H1 (cell line): ENCODE results near the gene PRKCA. TPM values are rescaled to one million over a fixed set of nuclear protein-coding genes. Genes with fewer than 3 reads are reported as not detected.

Experiments used
- CTCF ChIA-PET: fragments of 300-600 bp; sonication (Branson Sonifier 250); formaldehyde crosslinking; loops from one replicate; lab custom pipeline; 2021; ENCODE audit not compliant: partially characterized antibody; lab: Charles Lee
- POLR2A ChIA-PET: fragments of 300-600 bp; sonication (Branson Sonifier 250); formaldehyde crosslinking; loops from one replicate; lab custom pipeline; 2021; ENCODE audit warnings: inconsistent platforms; ENCODE audit not compliant: partially characterized antibody; lab: Charles Lee
- DNase-seq, 2 experiments: peaks; one replicate each; pipeline versions ENCODE4 v3.0.0 to v3.0.0-alpha.2; 2010 to 2022; ENCODE audit warnings: low spot score in 2 of 2, low read depth in 1 of 2, mixed read lengths in 1 of 2
- FAIRE-seq: peaks from 2 replicates; lab custom pipeline; 2011; peaks lifted over from hg19 to GRCh38; lab: Jason Lieb, UNC
- H2AFZ ChIP-seq: 2 replicates; pipeline ENCODE4 v1.8.1; 2012; ENCODE audit warnings: low read length, inconsistent platforms
- H2AK5ac ChIP-seq: 2 replicates; pipeline ENCODE4 v1.6.1; 2013; ENCODE audit warnings: low read depth, low read length
- H2BK120ac ChIP-seq: replicated peaks from 2 replicates; pipeline ENCODE3; 2013; ENCODE audit warnings: low read depth, low read length, inconsistent platforms
- H2BK12ac ChIP-seq: 2 replicates; pipeline ENCODE4 v1.6.1; 2013; ENCODE audit warnings: low read depth, low read length
- H2BK15ac ChIP-seq: 2 replicates; pipeline ENCODE4 v1.6.1; 2013; ENCODE audit warnings: low read length
- H2BK20ac ChIP-seq: 2 replicates; pipeline ENCODE4 v1.6.1; 2013; ENCODE audit warnings: low read length
- H2BK5ac ChIP-seq: 2 replicates; pipeline ENCODE4 v1.6.1; 2013; ENCODE audit warnings: low read depth, low read length
- H3K14ac ChIP-seq: 2 replicates; pipeline ENCODE4 v1.6.1; 2013; ENCODE audit warnings: inconsistent platforms; ENCODE audit not compliant: insufficient read length
- H3K18ac ChIP-seq: 2 replicates; pipeline ENCODE4 v1.6.1; 2013; ENCODE audit warnings: low read length; ENCODE audit errors: extremely low read depth
- H3K23ac ChIP-seq: 2 replicates; pipeline ENCODE4 v1.6.1; 2013; ENCODE audit warnings: inconsistent platforms; ENCODE audit not compliant: insufficient read length
- H3K23me2 ChIP-seq: 2 replicates; pipeline ENCODE4 v1.6.1; 2013; ENCODE audit warnings: low read depth, low read length
- H3K27ac ChIP-seq: 2 replicates; pipeline ENCODE4 v1.6.1; 2011; ENCODE audit warnings: low read depth, low read length, inconsistent platforms
- H3K27me3 ChIP-seq, 4 experiments: replicated peaks in 1 of 4; 1 replicate in 1 of 4; 2 replicates in 3 of 4; pipeline versions ENCODE4 v1.6.1 to v1.8.1; 2011 to 2013; ENCODE audit warnings: low read length in 3 of 4, mild to moderate bottlenecking in 3 of 4, inconsistent platforms in 2 of 4, mixed read lengths in 2 of 4, moderate library complexity in 1 of 4; ENCODE audit not compliant: control insufficient read depth in 3 of 4, insufficient read depth in 3 of 4; ENCODE audit errors: extremely low read depth in 1 of 4
- H3K36me3 ChIP-seq, 4 experiments: 2 replicates each; pipeline versions ENCODE4 v1.6.1 to v1.8.1; 2011 to 2013; ENCODE audit warnings: mild to moderate bottlenecking in 4 of 4, low read length in 3 of 4, moderate library complexity in 2 of 4, control low read depth in 1 of 4, inconsistent platforms in 1 of 4; ENCODE audit not compliant: insufficient read depth in 4 of 4, control insufficient read depth in 2 of 4
- H3K4ac ChIP-seq: replicated peaks from 2 replicates; pipeline ENCODE3; 2013; ENCODE audit warnings: low read length, low read depth, mixed read lengths, inconsistent platforms; ENCODE audit not compliant: insufficient read length
- H3K4me1 ChIP-seq, 4 experiments: replicated peaks in 1 of 4; 1 replicate in 1 of 4; 2 replicates in 3 of 4; pipeline versions ENCODE4 v1.6.1 to v1.8.1; 2011 to 2013; ENCODE audit warnings: low read length in 3 of 4, inconsistent platforms in 2 of 4, mixed read lengths in 1 of 4; ENCODE audit not compliant: insufficient read depth in 4 of 4, control insufficient read depth in 3 of 4
- H3K4me2 ChIP-seq, 2 experiments: 2 replicates each; pipeline versions ENCODE4 v1.6.1 to v1.8.1; 2011 to 2013; ENCODE audit warnings: low read depth in 2 of 2, low read length in 2 of 2, control low read depth in 1 of 2, inconsistent platforms in 1 of 2, mild to moderate bottlenecking in 1 of 2; ENCODE audit not compliant: insufficient read depth in 1 of 2
- H3K4me3 ChIP-seq, 4 experiments: fragments of 200-600, 300-600 bp in 1 of 4; sonication (generic), shearing (Covaris generic), sonication (Bioruptor Twin) in 1 of 4; 2 replicates each; pipeline versions ENCODE4 v1.5.1 to v1.8.1; 2011 to 2016; ENCODE audit warnings: low read length in 4 of 4, low read depth in 3 of 4, control low read depth in 2 of 4, inconsistent platforms in 2 of 4, mild to moderate bottlenecking in 2 of 4, mixed read lengths in 1 of 4, moderate library complexity in 1 of 4; ENCODE audit not compliant: insufficient read depth in 2 of 4; ENCODE audit errors: extremely low read depth in 1 of 4
- H3K56ac ChIP-seq: replicated peaks from 2 replicates; pipeline ENCODE3; 2013; ENCODE audit warnings: low read depth, mild to moderate bottlenecking, mixed read lengths, low read length, inconsistent platforms; ENCODE audit not compliant: insufficient read length
- H3K79me1 ChIP-seq: 2 replicates; pipeline ENCODE4 v1.6.1; 2013; ENCODE audit warnings: low read depth, low read length, control low read depth
- H3K79me2 ChIP-seq, 2 experiments: 2 replicates each; pipeline versions ENCODE4 v1.6.1 to v1.8.1; 2012 to 2013; ENCODE audit warnings: low read length in 2 of 2, mild to moderate bottlenecking in 2 of 2, inconsistent platforms in 1 of 2; ENCODE audit not compliant: insufficient read depth in 2 of 2, control insufficient read depth in 1 of 2
- H3K9ac ChIP-seq, 4 experiments: replicated peaks in 1 of 4; 1 replicate in 1 of 4; 2 replicates in 3 of 4; pipeline versions ENCODE4 v1.6.1 to v1.8.1; 2011 to 2013; ENCODE audit warnings: low read depth in 3 of 4, low read length in 3 of 4, control low read depth in 2 of 4, mild to moderate bottlenecking in 2 of 4, moderate library complexity in 2 of 4, inconsistent platforms in 1 of 4; ENCODE audit errors: extremely low read depth in 1 of 4
- H3K9me3 ChIP-seq, 2 experiments: 2 replicates each; pipeline versions ENCODE4 v1.6.1 to v1.8.1; 2012 to 2013; ENCODE audit warnings: mild to moderate bottlenecking in 2 of 2, moderate library complexity in 2 of 2, control low read depth in 1 of 2, inconsistent platforms in 1 of 2, low read depth in 1 of 2, low read length in 1 of 2, mixed read lengths in 1 of 2; ENCODE audit not compliant: insufficient read depth in 2 of 2
- H4K20me1 ChIP-seq, 2 experiments: replicated peaks in 1 of 2; 2 replicates each; pipeline versions ENCODE3 to v1.8.1; 2011 to 2013; ENCODE audit warnings: inconsistent platforms in 2 of 2, low read length in 2 of 2, mild to moderate bottlenecking in 1 of 2; ENCODE audit not compliant: insufficient read depth in 2 of 2, control insufficient read depth in 1 of 2
- H4K5ac ChIP-seq: 2 replicates; pipeline ENCODE4 v1.6.1; 2013; ENCODE audit warnings: low read length, low read depth, mixed read lengths, inconsistent platforms; ENCODE audit not compliant: insufficient read length
- H4K8ac ChIP-seq: 2 replicates; pipeline ENCODE4 v1.8.0; 2013; ENCODE audit warnings: mild to moderate bottlenecking, moderate library complexity, low read length, inconsistent platforms; ENCODE audit not compliant: insufficient read depth; ENCODE audit errors: extremely low read depth
- H4K91ac ChIP-seq: replicated peaks from 2 replicates; pipeline ENCODE3; 2013; ENCODE audit warnings: low read length, mixed read lengths, inconsistent platforms; ENCODE audit not compliant: insufficient read length
- CBX8 ChIP-seq: fragments of 300-800, 300-1000 bp; sonication (generic); IDR thresholded peaks from 2 replicates; pipeline ENCODE4 v1.7.1; 2016; ENCODE audit warnings: low read depth, low read length, borderline replicate concordance
- CREB1 ChIP-seq: IDR thresholded peaks from 2 replicates; pipeline ENCODE4 v1.6.1; 2012; ENCODE audit warnings: inconsistent platforms
- JUN ChIP-seq: IDR thresholded peaks from 2 replicates; pipeline ENCODE4 v1.6.1; 2011; ENCODE audit warnings: low read depth, mild to moderate bottlenecking, improper control_type of control experiment, low read length
- KDM1A ChIP-seq: fragments of 200-600, 300-600 bp; sonication (generic); IDR thresholded peaks from 2 replicates; pipeline ENCODE4 v1.7.1; 2016; ENCODE audit warnings: mild to moderate bottlenecking, low read length, borderline replicate concordance
- KDM5A ChIP-seq: fragments of 200-600 bp; IDR thresholded peaks from 2 replicates; pipeline ENCODE4 v1.7.1; 2012; ENCODE audit warnings: mild to moderate bottlenecking, low read length, inconsistent platforms, mixed read lengths
- RXRA ChIP-seq: IDR thresholded peaks from 2 replicates; pipeline ENCODE4 v1.6.1; 2011; ENCODE audit warnings: low read depth, mild to moderate bottlenecking, low read length, moderate library complexity; ENCODE audit not compliant: insufficient read depth
- SIRT6 ChIP-seq: IDR thresholded peaks from one replicate; pipeline ENCODE4 v1.7.1; 2012; ENCODE audit warnings: low read length, inconsistent platforms
- SUZ12 ChIP-seq: fragments of 200-600 bp; sonication (generic); IDR thresholded peaks from 2 replicates; pipeline ENCODE4 v1.6.1; 2012; ENCODE audit warnings: mild to moderate bottlenecking, inconsistent platforms, low read length, moderate library complexity, mixed read lengths
- TAF7 ChIP-seq: optimal IDR thresholded peaks from 2 replicates; pipeline ENCODE3; 2011; ENCODE audit warnings: low read depth, mild to moderate bottlenecking, inconsistent platforms, low read length, moderate library complexity, borderline replicate concordance
- TEAD4 ChIP-seq: IDR thresholded peaks from 2 replicates; pipeline ENCODE4 v1.6.1; 2012; ENCODE audit warnings: low read depth, low read length, inconsistent platforms, mixed read lengths
- WGBS, 2 experiments: shearing (Covaris generic) in 1 of 2; methylation state at CpG; one replicate each; pipeline versions ENCODE4 v1.1.6 to v1.1.7; 2013 to 2015; ENCODE audit warnings: low lambda C conversion rate in 2 of 2, mixed read lengths in 2 of 2, inconsistent platforms in 1 of 2, low coverage in 1 of 2, missing lambda C conversion rate in 1 of 2; ENCODE audit not compliant: insufficient replicate concordance in 2 of 2, insufficient coverage in 1 of 2, insufficient read length in 1 of 2; ENCODE audit errors: extremely low coverage in 1 of 2, missing lambda C conversion rate in 1 of 2; 5-methylcytosine and 5-hydroxymethylcytosine counted together
- polyA plus RNA-seq, 7 experiments: library from polyadenylated mRNA; depleted of rRNA in 3 of 7; stranded (reverse) in 5 of 7; unstranded in 2 of 7; fragments of >200 nt in 5 of 7; fragments of 200-250 nt in 2 of 7; gene quantifications; 1 replicate in 5 of 7; 2 replicates in 1 of 7; 4 replicates in 1 of 7; pipeline versions ENCODE4 v1.2.1 to v1.2.3, GENCODE V29; 2011 to 2013; ENCODE audit warnings: missing spikeins in 2 of 7, mixed read lengths in 2 of 7
- total RNA-seq: library from RNA; stranded (reverse); fragmentation: NEBNext Ultra II Directional; extraction: Animal tissue kit (Norgen Biotek cat#: 25700); gene quantifications from 2 replicates; pipeline ENCODE4 v1.2.1, GENCODE V29; 2021
- TF ChIP-seq, protein P1 (sequence below): IDR thresholded peaks from 2 replicates; pipeline ENCODE4 v1.6.1; 2011; ENCODE audit warnings: low read depth, mild to moderate bottlenecking, low read length; ENCODE audit not compliant: insufficient read depth
- TF ChIP-seq, protein P2 (sequence below), 3 experiments: IDR thresholded peaks; 1 replicate in 2 of 3; 2 replicates in 1 of 3; pipeline versions ENCODE4 v1.5.1 to v1.6.1; 2011; ENCODE audit warnings: low read length in 3 of 3, mild to moderate bottlenecking in 3 of 3, inconsistent platforms in 2 of 3, low read depth in 1 of 3, moderate library complexity in 1 of 3; ENCODE audit not compliant: insufficient read depth in 1 of 3; ENCODE audit errors: control extremely low read depth in 1 of 3

Gene PRKCA
- total and polyA plus RNA-seq, 2 of the 8 experiments (the other 6 are each of a cell fraction or from before 2014, with no cell fraction given), result 5.8 to 17.8 TPM

DNA sequence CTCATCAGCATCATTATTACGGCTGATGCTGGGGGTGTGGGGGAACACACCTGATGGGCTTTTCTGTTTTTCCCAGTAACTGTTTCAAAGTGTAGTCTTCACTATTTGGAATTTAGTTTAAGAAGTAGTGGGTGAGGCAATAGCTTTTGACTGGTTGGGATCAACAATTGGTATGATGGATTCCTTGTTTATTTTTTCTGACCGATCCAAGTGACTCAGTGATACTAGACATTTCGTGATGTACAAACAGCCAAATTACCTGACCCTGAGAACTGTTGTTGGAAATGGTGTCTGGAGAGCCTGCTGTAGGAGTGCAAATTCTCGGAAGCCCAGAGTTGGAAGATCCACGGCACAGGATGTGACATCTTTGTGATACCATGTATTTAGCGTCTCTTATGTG, 204.2 kb downstream of the PRKCA start:
- Histone ChIP-seq H4K20me1 (no peaks in the 10 kb centered on the region), H3K4me1 (peaks cover 0 to 3% (median 0%) of the 10 kb centered on the region in 4 experiments; a peak in 1 of 7 replicates), H4K8ac (no peak overlapping the region), H3K4me3 (no peak overlapping the region), H3K79me1 (no peaks in the 10 kb centered on the region; the same call in 1 of the 2 replicates), H2AFZ (no peak overlapping the region), H3K9ac (no peak overlapping the region), H3K9me3 (no peaks in the 10 kb centered on the region), H2BK120ac (no peak overlapping the region), H2AK5ac (no peak overlapping the region), H3K18ac (no peak overlapping the region), H4K91ac (no peak overlapping the region), H2BK5ac (no peak overlapping the region), H3K4ac (no peak overlapping the region), H4K5ac (no peak overlapping the region), H3K23me2 (no peaks in the 10 kb centered on the region), H2BK12ac (no peak overlapping the region), H3K14ac (no peak overlapping the region), H2BK15ac (no peak overlapping the region), H3K36me3 (no peaks in the 10 kb centered on the region), H3K27me3 (no peaks in the 10 kb centered on the region), H2BK20ac (no peak overlapping the region), H3K27ac (no peak overlapping the region), H3K56ac (no peak overlapping the region), H3K79me2 (0 out of 4 replicates have a peak, but pooled peaks cover 0 to 2% of the 10 kb centered on the region in 2 experiments), H3K23ac (no peak overlapping the region), H3K4me2 (no peak overlapping the region)
- CTCF ChIA-PET, result interaction anchor here (0.8 kb wide), 1 partner anchor 164 kb away, joined by 3 read pairs; no protein-coding TSS in a partner anchor
- WGBS, 2 experiments, result 96% methylated on average over 6 of the region's 6 CpGs; no CpG with 5 or more reads in 1 of the 2 experiments
- POLR2A ChIA-PET, result no interaction called here
- FAIRE-seq, result no peak
- DNase-seq, result no peak
- TF ChIP-seq RXRA (no peak), KDM5A (no peak), CREB1 (no peak), JUN (no peak), TEAD4 (no peak), KDM1A (no peak), SUZ12 (no peak), TAF7 (no peak), SIRT6 (no peak), CBX8 (no peak)
- TF ChIP-seq, protein P1, sequence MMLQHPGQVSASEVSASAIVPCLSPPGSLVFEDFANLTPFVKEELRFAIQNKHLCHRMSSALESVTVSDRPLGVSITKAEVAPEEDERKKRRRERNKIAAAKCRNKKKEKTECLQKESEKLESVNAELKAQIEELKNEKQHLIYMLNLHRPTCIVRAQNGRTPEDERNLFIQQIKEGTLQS, result no peak
- TF ChIP-seq, protein P2, sequence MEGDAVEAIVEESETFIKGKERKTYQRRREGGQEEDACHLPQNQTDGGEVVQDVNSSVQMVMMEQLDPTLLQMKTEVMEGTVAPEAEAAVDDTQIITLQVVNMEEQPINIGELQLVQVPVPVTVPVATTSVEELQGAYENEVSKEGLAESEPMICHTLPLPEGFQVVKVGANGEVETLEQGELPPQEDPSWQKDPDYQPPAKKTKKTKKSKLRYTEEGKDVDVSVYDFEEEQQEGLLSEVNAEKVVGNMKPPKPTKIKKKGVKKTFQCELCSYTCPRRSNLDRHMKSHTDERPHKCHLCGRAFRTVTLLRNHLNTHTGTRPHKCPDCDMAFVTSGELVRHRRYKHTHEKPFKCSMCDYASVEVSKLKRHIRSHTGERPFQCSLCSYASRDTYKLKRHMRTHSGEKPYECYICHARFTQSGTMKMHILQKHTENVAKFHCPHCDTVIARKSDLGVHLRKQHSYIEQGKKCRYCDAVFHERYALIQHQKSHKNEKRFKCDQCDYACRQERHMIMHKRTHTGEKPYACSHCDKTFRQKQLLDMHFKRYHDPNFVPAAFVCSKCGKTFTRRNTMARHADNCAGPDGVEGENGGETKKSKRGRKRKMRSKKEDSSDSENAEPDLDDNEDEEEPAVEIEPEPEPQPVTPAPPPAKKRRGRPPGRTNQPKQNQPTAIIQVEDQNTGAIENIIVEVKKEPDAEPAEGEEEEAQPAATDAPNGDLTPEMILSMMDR (IDR thresholded peaks at IDR 0.05; ENCODE audit: control extremely low read depth in 1 of 3, insufficient read depth in 1 of 3, low read depth in 1 of 3, low read length in 3 of 3), result no peak
